Measurements from ENCODE around the gene LCP2.

The LCP2 gene

GRCh38 chr5:170305646-170306025 is 8.1 kb upstream of the LCP2 start:
- H3K4me1 ChIP-seq (ENCODE audit: insufficient read depth, low read length) = peaks cover 7% of the 10 kb centered on the region; the same call in 1 of the 2 replicates
- H3K27ac ChIP-seq (ENCODE audit: low read depth, low read length) = no peak overlapping the region

DNA sequence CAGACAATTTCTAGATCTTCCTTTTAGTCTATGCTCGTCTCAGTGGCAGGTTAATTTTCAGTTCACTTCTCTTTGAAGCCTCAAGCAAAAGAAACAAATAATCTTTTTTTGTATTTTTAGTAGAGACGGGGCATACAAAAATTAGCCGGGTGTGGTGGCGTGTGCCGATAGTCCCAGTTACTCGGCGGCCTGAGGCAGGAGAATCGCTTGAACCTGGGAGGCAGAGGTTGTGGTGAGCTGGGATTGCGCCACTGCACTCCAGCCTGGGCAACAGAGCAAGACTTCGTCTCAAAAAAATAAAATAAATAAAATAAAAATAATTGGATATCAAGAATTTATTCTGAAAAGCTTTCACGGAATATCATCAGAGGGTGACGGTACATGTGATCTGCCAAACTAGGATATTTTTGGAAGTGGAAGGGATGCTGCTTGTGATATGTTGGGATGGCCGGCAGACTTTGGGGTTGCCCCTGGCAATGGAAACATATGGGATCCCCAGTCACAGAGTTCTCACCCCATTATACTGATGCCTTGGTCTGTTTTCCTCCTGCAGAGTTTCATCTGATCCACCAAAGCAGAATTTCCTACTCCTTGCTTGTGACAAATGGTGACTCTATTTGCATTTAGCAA is 7.6 kb upstream of the LCP2 start:
- Histone ChIP-seq H3K27ac (ENCODE audit: low read depth, low read length) (no peak overlapping the region), H3K27me3 (ENCODE audit: insufficient read depth, low read length) (no peaks in the 10 kb centered on the region)
- WGBS = 94% methylated on average over 11 of the region's 13 CpGs

More at GRCh38 chr5:170305646-170306025, 8.1 kb upstream of the LCP2 start:
- Histone ChIP-seq H3K36me3 (ENCODE audit: insufficient read depth, low read length) (no peaks in the 10 kb centered on the region), H3K4me3 (ENCODE audit: low read length) (no peak overlapping the region), H3K9me3 (ENCODE audit: insufficient read depth, low read depth, low read length) (no peaks in the 10 kb centered on the region), H3K27me3 (ENCODE audit: insufficient read depth, low read length) (no peaks in the 10 kb centered on the region), H3K9ac (ENCODE audit: low read depth, low read length) (no peak overlapping the region)
- WGBS = 89% methylated on average over 3 of the region's 3 CpGs

DNA sequence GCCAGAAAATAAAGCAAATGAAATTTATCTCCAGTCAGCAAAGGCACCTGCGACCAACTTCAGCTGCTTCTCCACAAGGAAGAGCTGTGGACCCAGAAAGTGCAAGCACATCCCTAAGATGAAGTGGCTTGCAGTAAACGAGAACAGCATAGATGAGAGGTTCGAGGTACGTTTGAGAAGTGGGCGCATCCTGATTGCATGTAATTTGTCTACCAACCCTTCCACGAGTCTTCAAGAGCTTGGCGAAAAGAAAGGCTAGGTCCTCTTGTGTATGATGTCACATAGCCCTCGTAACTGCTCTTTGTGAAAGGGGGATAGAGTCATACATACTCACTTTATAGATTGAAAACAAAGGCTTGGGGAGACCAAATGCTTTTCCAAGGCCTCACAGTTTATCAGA is 6.0 kb upstream of the LCP2 start:
- WGBS = 97% methylated on average over 8 of the region's 8 CpGs
- Histone ChIP-seq H3K27me3 (ENCODE audit: insufficient read depth, low read length) (no peaks in the 10 kb centered on the region), H3K36me3 (ENCODE audit: insufficient read depth, low read length) (no peaks in the 10 kb centered on the region), H3K4me3 (ENCODE audit: low read length) (no peak overlapping the region), H3K4me1 (ENCODE audit: insufficient read depth, low read length) (peaks cover 2% of the 10 kb centered on the region; the same call in 1 of the 2 replicates), H3K9ac (ENCODE audit: low read depth, low read length) (no peak overlapping the region), H3K27ac (ENCODE audit: low read depth, low read length) (no peak overlapping the region), H3K9me3 (ENCODE audit: insufficient read depth, low read depth, low read length) (no peaks in the 10 kb centered on the region)

More for the DNA sequence above, 7.6 kb upstream of the LCP2 start:
- Histone ChIP-seq H3K9ac (ENCODE audit: low read depth, low read length) (no peak overlapping the region), H3K9me3 (ENCODE audit: insufficient read depth, low read depth, low read length) (no peaks in the 10 kb centered on the region), H3K36me3 (ENCODE audit: insufficient read depth, low read length) (no peaks in the 10 kb centered on the region), H3K4me3 (ENCODE audit: low read length) (no peak overlapping the region), H3K4me1 (ENCODE audit: insufficient read depth, low read length) (peaks cover 2% of the 10 kb centered on the region; the same call in 1 of the 2 replicates)

DNA sequence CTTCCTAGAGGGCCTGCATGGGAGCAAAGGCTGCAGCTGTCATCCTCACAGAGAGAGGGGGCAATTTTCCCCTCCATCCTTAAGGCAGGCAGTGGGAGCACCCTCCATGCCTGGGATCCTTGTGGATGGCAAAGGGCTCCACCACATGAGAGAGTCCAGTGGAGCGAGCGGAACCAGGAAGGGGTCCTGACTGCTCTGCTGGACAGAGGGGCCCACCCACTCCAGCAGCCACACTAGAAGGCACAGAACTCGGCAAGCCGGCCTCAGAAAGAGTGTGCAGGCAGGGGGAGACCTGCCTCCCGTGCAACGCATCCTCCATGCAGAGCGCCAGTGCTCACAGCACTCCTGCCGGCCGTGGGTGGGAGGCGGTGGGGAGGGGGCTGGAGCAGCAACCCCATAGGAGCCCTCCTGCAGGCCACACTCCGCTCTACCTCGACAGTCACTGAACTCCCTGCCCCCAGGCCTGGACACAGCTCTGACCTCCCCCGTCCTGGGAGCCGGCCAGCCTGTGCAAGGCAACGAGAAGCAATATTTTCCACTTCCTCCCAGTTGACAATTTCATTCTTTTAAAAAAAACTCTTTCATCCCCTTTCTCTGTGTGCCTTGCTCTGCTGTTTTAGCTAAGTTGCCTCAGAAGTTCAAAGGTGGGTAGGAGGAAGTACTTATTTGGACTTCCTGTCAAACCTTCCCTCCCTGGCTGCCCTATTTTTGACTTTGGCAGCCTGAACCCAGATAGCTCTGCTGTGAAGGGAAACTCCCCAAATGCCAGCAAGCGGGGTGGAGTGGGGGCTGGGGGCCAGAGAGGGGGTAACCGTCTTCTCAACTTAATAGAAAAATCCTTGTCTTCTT is 5.3 kb upstream of the LCP2 start:
- Histone ChIP-seq H3K27me3 (ENCODE audit: insufficient read depth, low read length) (no peaks in the 10 kb centered on the region), H3K27ac (ENCODE audit: low read depth, low read length) (no peak overlapping the region), H3K4me3 (ENCODE audit: low read length) (no peak overlapping the region), H3K36me3 (ENCODE audit: insufficient read depth, low read length) (no peaks in the 10 kb centered on the region), H3K9ac (ENCODE audit: low read depth, low read length) (no peak overlapping the region), H3K4me1 (ENCODE audit: insufficient read depth, low read length) (peaks cover 2% of the 10 kb centered on the region; the same call in 1 of the 2 replicates), H3K9me3 (ENCODE audit: insufficient read depth, low read depth, low read length) (no peaks in the 10 kb centered on the region)
- 73% methylated on average over 17 of the region's 17 CpGs for WGBS

DNA sequence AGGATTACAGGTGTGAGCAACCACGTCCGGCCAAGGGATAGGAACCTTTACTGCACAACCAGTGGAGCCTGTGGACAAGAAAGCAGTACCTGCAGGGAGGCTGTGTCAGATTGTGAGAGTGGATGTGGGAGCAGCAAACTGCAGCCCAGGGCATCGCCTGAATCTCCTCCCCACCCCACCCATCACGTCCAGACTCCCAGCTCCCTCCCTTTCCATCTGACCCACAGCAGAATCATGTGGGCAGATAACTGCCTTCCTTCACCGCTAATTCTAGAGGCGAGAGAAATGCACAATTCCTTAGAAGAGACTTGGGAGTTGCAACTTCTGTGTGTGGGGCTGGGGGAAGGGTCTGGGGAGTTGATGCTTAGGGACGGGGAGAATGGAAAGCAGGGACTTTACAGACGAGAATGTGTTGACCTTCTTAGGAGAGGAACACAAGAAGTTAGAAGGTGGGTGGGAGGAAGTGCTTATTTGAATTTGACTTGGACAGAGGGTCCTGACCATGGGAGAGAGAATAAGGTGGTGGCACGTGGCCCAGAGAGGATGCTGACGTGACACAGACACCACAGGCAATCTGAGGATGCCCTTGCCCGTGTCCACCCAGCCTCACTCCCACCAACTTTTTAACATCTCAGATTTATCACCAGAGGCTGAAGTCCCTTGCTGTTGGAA is 4.5 kb upstream of the LCP2 start:
- no peaks in the 10 kb centered on the region for H3K36me3 ChIP-seq (ENCODE audit: insufficient read depth, low read length)
- peaks cover 2% of the 10 kb centered on the region; the same call in 1 of the 2 replicates for H3K4me1 ChIP-seq (ENCODE audit: insufficient read depth, low read length)
- no peaks in the 10 kb centered on the region for H3K9me3 ChIP-seq (ENCODE audit: insufficient read depth, low read depth, low read length)
- H3K4me3 ChIP-seq (ENCODE audit: low read length) = no peak overlapping the region
- H3K27ac ChIP-seq (ENCODE audit: low read depth, low read length) = no peak overlapping the region
- H3K27me3 ChIP-seq (ENCODE audit: insufficient read depth, low read length) = no peaks in the 10 kb centered on the region
- H3K9ac ChIP-seq (ENCODE audit: low read depth, low read length) = no peak overlapping the region
- WGBS = 87% methylated on average over 11 of the region's 11 CpGs

- H3K4me1 ChIP-seq (ENCODE audit: insufficient read depth, low read length) = peaks cover 2% of the 10 kb centered on the region; the same call in 1 of the 2 replicates
- no peaks in the 10 kb centered on the region for H3K27me3 ChIP-seq (ENCODE audit: insufficient read depth, low read length)
- H3K36me3 ChIP-seq (ENCODE audit: insufficient read depth, low read length) = no peaks in the 10 kb centered on the region
- H3K4me3 ChIP-seq (ENCODE audit: low read length) = no peak overlapping the region
- H3K9ac ChIP-seq (ENCODE audit: low read depth, low read length) = no peak overlapping the region
- 81% methylated on average over 8 of the region's 9 CpGs for WGBS
- no peaks in the 10 kb centered on the region for H3K9me3 ChIP-seq (ENCODE audit: insufficient read depth, low read depth, low read length)
- H3K27ac ChIP-seq (ENCODE audit: low read depth, low read length) = no peak overlapping the region
These were observed 3.6 kb upstream of the LCP2 start for GRCh38 chr5:170301149-170301548.

DNA sequence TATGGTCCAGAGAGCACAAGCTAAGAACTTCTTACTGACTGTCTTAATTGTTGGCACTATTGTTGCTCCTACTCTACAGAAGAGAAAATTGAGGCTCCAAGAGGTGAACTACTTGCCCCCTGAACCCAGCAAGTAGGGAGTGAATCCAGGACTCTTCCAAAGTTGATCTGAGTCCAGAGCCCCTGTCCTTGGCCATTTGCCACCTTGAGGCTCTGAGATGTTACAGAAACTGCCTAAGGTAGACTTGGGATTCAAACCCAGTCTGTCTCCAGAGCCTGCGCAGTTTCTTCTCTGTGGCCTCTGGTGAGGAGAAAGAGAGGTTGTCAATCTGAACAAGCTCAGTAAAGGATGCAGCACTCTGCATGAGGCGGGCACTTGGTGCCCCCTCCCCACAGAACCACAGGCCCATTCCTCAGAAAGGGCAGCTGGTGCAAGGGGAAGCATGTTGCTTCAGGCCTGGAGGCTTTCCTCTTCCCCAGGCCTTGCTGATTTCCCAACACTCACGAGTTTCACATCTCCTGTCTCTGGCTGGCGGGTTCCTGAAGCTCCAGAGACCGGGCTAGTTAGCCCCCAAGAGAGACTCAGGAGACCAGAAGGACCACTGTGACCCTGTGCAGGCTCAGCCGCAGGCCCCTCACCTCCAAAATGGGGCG is 2.9 kb upstream of the LCP2 start:
- H3K4me3 ChIP-seq (ENCODE audit: low read length) = no peak overlapping the region
- H3K27ac ChIP-seq (ENCODE audit: low read depth, low read length) = no peak overlapping the region
- H3K36me3 ChIP-seq (ENCODE audit: insufficient read depth, low read length) = no peaks in the 10 kb centered on the region
- H3K4me1 ChIP-seq (ENCODE audit: insufficient read depth, low read length) = peaks cover 2% of the 10 kb centered on the region; the same call in 1 of the 2 replicates
- no peak overlapping the region for H3K9ac ChIP-seq (ENCODE audit: low read depth, low read length)
- H3K9me3 ChIP-seq (ENCODE audit: insufficient read depth, low read depth, low read length) = no peaks in the 10 kb centered on the region
- 89% methylated on average over 7 of the region's 7 CpGs for WGBS
- H3K27me3 ChIP-seq (ENCODE audit: insufficient read depth, low read length) = no peaks in the 10 kb centered on the region

DNA sequence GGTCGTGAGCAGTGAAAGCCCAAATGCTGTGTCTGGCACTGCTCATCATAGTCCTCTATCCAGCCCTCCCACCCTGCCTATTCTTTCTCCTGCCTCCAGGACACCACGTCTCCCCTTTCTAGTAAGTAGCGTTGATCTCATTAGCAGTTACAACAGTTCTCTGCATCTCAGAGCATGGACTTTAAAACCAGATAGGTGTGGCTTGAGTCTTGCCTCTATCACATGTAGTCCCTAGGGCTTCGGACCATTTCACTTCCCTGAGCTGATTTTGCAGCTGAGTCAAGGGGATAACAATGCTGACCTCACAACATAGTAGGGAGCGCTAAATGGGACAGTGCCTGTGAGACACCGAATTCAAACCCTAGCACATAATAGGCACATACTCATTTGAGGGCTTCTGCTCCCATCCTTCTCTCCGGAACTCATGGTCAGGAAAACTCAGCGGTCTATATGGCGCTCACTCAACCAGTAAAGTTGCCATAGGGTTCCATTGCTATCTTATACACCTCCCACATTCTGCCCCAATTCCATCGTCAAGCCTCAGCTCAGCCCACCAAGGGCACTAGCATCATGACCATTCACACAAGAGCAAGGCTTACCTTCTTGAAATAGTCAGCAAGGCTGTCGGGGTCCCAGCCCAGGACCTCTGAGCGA is 515 bp downstream of the LCP2 start:
- Histone ChIP-seq H3K4me3 (ENCODE audit: low read length) (no peak overlapping the region), H3K9ac (ENCODE audit: low read depth, low read length) (no peak overlapping the region), H3K27ac (ENCODE audit: low read depth, low read length) (no peak overlapping the region), H3K27me3 (ENCODE audit: insufficient read depth, low read length) (no peaks in the 10 kb centered on the region), H3K36me3 (ENCODE audit: insufficient read depth, low read length) (no peaks in the 10 kb centered on the region), H3K4me1 (ENCODE audit: insufficient read depth, low read length) (no peaks in the 10 kb centered on the region), H3K9me3 (ENCODE audit: insufficient read depth, low read depth, low read length) (no peaks in the 10 kb centered on the region)
- 94% methylated on average over 12 of the region's 12 CpGs for WGBS

DNA sequence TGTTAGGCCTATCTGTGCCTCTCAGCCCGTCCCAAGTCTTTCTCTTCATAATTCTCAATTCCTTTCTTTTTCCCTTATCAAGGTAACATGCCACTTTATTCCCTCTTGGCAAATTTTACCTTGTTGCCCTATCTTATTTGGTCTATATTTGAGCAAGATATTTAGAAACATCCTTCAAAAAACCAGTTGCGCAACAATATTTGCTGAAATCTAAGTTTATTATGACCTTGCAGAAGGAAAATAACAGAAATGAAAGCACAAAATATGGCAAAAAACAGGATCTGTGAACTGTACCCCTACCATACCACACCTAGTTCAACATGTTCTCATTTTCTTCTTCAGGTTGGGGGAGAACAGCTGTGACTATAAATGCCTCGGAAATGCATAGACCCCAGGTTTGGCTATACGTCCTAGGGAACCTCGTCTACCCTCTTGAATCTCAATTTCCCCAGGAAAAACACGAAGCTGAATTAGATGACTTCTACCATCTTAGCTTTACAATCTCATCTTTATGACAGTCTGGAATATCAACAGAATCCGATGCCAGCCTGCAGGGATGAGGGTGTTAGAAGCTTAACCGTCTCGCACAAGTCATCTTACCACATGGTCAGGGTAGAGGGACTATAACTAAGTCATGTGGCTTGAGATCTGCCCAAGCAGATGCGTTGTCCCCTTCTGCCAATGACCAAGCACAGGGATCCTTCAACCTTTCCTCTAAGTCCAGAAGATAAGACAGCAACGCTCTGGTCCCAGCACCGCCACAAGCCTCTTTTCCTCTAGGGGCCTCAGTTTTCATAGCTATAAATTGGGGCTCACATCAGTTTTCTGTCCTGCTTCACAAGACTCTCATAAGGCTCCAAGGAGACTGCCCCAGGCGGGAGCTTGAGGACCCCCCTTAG is 1.3 kb downstream of the LCP2 start:
- Histone ChIP-seq H3K9ac (ENCODE audit: low read depth, low read length) (no peak overlapping the region), H3K4me1 (ENCODE audit: insufficient read depth, low read length) (no peaks in the 10 kb centered on the region), H3K4me3 (ENCODE audit: low read length) (no peak overlapping the region), H3K27ac (ENCODE audit: low read depth, low read length) (no peak overlapping the region), H3K27me3 (ENCODE audit: insufficient read depth, low read length) (no peaks in the 10 kb centered on the region), H3K36me3 (ENCODE audit: insufficient read depth, low read length) (no peaks in the 10 kb centered on the region), H3K9me3 (ENCODE audit: insufficient read depth, low read depth, low read length) (no peaks in the 10 kb centered on the region)
- 96% methylated on average over 13 of the region's 13 CpGs for WGBS

GRCh38 chr5:170294556-170294955 is 3.0 kb downstream of the LCP2 start:
- H3K27ac ChIP-seq (ENCODE audit: low read depth, low read length) = no peak overlapping the region
- H3K36me3 ChIP-seq (ENCODE audit: insufficient read depth, low read length) = no peaks in the 10 kb centered on the region
- H3K4me1 ChIP-seq (ENCODE audit: insufficient read depth, low read length) = no peaks in the 10 kb centered on the region
- peaks cover 6% of the 10 kb centered on the region for H3K9me3 ChIP-seq (ENCODE audit: insufficient read depth, low read depth, low read length)
- no peak overlapping the region for H3K9ac ChIP-seq (ENCODE audit: low read depth, low read length)
- no peak overlapping the region for H3K4me3 ChIP-seq (ENCODE audit: low read length)
- H3K27me3 ChIP-seq (ENCODE audit: insufficient read depth, low read length) = no peaks in the 10 kb centered on the region

Data from HUES64 (cell line).